Muscle of leg (tissue), 16 donors: ENCODE data around the gene ADTRP. TPM values are rescaled to one million over a fixed set of nuclear protein-coding genes. Genes with fewer than 3 reads are reported as not detected.

ENCODE experiments used
- DNase-seq: peaks from one replicate; pipeline ENCODE4 v3.0.0; 2013
- H3K27ac ChIP-seq: one replicate; pipeline ENCODE4 v1.5.1; 2013; ENCODE audit warnings: mild to moderate bottlenecking, low read length, control low read depth
- H3K27me3 ChIP-seq: one replicate; pipeline ENCODE4 v1.6.1; 2013; ENCODE audit warnings: low read length; ENCODE audit not compliant: control insufficient read depth, insufficient read depth
- H3K36me3 ChIP-seq: one replicate; pipeline ENCODE4 v1.6.1; 2013; ENCODE audit warnings: low read length; ENCODE audit not compliant: control insufficient read depth, insufficient read depth
- H3K4me1 ChIP-seq: one replicate; pipeline ENCODE4 v1.6.1; 2013; ENCODE audit warnings: low read length; ENCODE audit not compliant: control insufficient read depth, insufficient read depth
- H3K4me3 ChIP-seq: one replicate; pipeline ENCODE4 v1.5.1; 2013; ENCODE audit warnings: low read length, control low read depth
- H3K9me3 ChIP-seq: replicated peaks from 2 replicates; pipeline ENCODE4 v1.6.1; 2013; ENCODE audit warnings: low read depth, low read length; ENCODE audit not compliant: control insufficient read depth
- WGBS: methylation state at CpG from one replicate; pipeline ENCODE4 v1.1.5; 2013; ENCODE audit warnings: missing lambda C conversion rate; ENCODE audit not compliant: insufficient coverage; 5-methylcytosine and 5-hydroxymethylcytosine counted together
- long read RNA-seq, 11 donors: transcript quantifications; one replicate each; lab custom pipeline, GENCODE V29; 2026
- polyA plus RNA-seq, 8 donors: library from polyadenylated mRNA; unstranded; fragments of 120-200 nt; gene quantifications; one replicate each; pipeline versions ENCODE4 v1.2.1 to v1.2.3, GENCODE V29; 2013; ENCODE audit warnings: inconsistent platforms in 1 of 8, low replicate concordance in 1 of 8; ENCODE audit not compliant: insufficient read length in 8 of 8, insufficient read depth in 1 of 8
- total RNA-seq: library from RNA; stranded (reverse); fragments of 120-200 nt; gene quantifications from one replicate; pipeline ENCODE4 v1.2.4, GENCODE V29; 2013

The ADTRP gene, protein sequence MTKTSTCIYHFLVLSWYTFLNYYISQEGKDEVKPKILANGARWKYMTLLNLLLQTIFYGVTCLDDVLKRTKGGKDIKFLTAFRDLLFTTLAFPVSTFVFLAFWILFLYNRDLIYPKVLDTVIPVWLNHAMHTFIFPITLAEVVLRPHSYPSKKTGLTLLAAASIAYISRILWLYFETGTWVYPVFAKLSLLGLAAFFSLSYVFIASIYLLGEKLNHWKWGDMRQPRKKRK
- total RNA-seq (0.22 TPM), polyA plus RNA-seq (1 to 10 TPM in 3 of 8 donors, under 1 TPM in 5; 0.12 to 2.3 (median 0.75) TPM)
- long read RNA-seq, donor 1: 0 reads
- long read RNA-seq, donor 2: 0 reads
- long read RNA-seq, donor 3: 0 reads
- long read RNA-seq, donor 4: 0 reads
- long read RNA-seq, donor 5: 0 reads
- long read RNA-seq, donor 6: 0 reads
- long read RNA-seq, donor 7: 0 reads
- long read RNA-seq, donor 8: 0 reads
- long read RNA-seq, donor 9: 0 reads
- long read RNA-seq, donor 10: 0 reads
- long read RNA-seq, donor 11: 0 reads

DNA sequence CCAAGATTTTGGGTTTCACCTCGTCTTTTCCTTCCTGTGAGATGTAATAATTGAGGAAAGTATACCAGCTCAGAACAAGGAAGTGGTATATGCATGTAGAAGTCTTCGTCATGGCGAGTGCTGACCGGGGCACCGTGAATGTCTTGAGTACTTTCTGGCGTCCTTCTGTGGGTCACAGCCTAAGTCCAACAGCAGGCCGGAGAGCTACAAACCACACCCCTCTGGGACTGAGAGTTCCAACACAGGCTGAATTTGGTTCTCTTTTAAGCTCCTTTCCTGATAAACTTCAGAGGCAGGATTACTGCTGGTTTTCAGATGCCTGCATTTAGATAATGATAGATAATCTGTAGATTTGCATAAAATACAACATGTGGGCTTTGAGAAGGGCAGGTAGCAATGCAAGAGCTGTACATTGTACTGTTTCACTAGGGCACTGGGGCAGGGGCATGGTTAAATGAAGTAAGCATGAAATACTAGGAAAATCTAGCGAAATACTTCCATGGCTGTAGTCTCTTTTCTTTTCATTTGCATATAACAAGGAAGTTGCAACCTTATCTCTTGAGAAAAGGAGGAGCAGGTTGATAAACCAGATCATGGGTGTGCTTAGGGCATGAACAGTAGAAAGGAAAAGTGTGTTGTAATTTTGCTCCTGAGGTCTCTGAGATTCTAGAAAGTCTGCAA lies at the start of gene ADTRP:
ADTRP (minus strand) TSS at position 156 of the 681 bp plus-strand sequence; CDS start at position 112, 44 bp downstream.
- Histone ChIP-seq H3K36me3 (no peaks in the 10 kb centered on the region), H3K4me1 (no peaks in the 10 kb centered on the region), H3K9me3 (no peaks in the 10 kb centered on the region), H3K27ac (no peak within 1 kb of the TSS), H3K27me3 (no peaks in the 10 kb centered on the region), H3K4me3 (no peak within 1 kb of the TSS)
- DNase-seq: no peak
- WGBS: 67% methylated on average over 5 of the region's 8 CpGs

- WGBS: 90% methylated on average over 7 of the region's 8 CpGs
- Histone ChIP-seq H3K36me3 (no peaks in the 10 kb centered on the region), H3K9me3 (no peaks in the 10 kb centered on the region), H3K4me3 (no peak overlapping the region), H3K27ac (no peak overlapping the region), H3K27me3 (no peaks in the 10 kb centered on the region), H3K4me1 (peaks cover 17% of the 10 kb centered on the region)
- no peak for DNase-seq
These were observed 48.2 kb upstream of the ADTRP start for GRCh38 chr6:11826779-11827178.

DNA sequence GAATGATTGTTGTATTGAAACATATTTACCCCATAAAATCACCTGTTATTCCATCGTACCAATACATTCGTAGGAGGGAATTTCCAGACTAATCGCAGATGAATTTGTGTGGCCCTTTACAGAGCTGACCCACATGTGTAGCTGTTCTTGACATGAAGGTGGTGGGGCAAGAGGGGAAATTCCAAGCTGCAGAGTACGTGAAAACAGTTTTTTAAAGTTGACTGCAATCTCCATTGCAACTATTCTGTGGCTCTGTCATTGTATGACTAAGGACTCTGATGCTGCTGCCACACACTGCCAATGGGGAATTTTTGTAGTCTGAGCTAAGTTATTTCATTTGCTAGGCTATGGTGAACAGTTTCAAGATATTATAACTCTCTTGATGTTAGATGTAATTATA lies 46.4 kb upstream of the ADTRP start:
- Histone ChIP-seq H3K27ac (no peak overlapping the region), H3K36me3 (no peaks in the 10 kb centered on the region), H3K4me1 (peaks cover 2% of the 10 kb centered on the region), H3K9me3 (no peaks in the 10 kb centered on the region), H3K4me3 (no peak overlapping the region), H3K27me3 (no peaks in the 10 kb centered on the region)
- no peak for DNase-seq
- WGBS: 66% methylated on average over 3 of the region's 4 CpGs

DNA sequence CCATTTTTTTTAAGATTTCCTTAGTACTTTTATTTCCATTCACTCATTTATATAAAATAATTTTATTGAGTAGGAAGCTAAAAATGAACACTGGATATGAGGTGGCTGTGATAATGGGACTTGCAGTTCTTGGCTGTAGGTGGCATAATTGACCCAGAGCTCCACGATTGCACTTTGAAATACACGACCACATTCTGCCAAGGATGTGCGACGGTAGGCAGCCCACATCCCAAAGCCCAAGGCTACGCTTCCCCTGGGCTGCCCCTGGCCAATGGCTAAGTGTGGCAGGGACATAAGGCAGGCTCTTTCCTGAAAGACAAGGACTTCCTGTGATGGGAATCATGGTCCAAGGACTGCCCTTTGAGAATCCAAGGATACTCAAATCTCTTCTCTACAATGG lies 43.7 kb upstream of the ADTRP start:
- H3K27me3 ChIP-seq: no peaks in the 10 kb centered on the region
- 50% methylated on average over 2 of the region's 5 CpGs for WGBS
- H3K27ac ChIP-seq: no peak overlapping the region
- no peaks in the 10 kb centered on the region for H3K9me3 ChIP-seq
- H3K4me1 ChIP-seq: no peaks in the 10 kb centered on the region
- no peak for DNase-seq
- no peak overlapping the region for H3K4me3 ChIP-seq
- H3K36me3 ChIP-seq: no peaks in the 10 kb centered on the region

GRCh38 chr6:11821781-11822180 lies 43.2 kb upstream of the ADTRP start:
- Histone ChIP-seq H3K9me3 (no peaks in the 10 kb centered on the region), H3K36me3 (no peaks in the 10 kb centered on the region)
- WGBS: 79% methylated on average over 2 of the region's 3 CpGs

DNA sequence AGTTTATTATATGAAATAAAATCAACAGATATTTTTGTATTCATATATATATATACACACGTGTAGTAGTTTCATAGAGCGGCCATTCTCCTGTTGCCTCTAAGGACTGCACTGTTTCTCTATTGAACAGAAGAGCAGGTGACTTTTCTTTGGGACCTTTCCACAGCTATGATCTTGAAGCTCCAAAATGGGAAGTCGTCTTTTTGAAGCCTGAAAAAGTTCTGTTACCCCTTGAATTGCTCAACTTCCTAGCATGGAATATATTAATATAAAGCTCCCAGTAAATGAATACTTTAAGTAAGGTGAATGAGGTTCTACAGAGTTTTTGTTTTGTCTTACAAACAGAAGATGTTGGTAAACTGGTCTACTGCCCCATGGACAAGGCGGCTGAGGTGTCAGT lies 42.2 kb upstream of the ADTRP start:
- no peak overlapping the region for H3K4me3 ChIP-seq
- 90% methylated on average over 2 of the region's 4 CpGs for WGBS
- no peak overlapping the region for H3K27ac ChIP-seq
- no peak for DNase-seq
- H3K4me1 ChIP-seq: no peaks in the 10 kb centered on the region
- H3K36me3 ChIP-seq: no peaks in the 10 kb centered on the region
- H3K27me3 ChIP-seq: no peaks in the 10 kb centered on the region
- H3K9me3 ChIP-seq: no peaks in the 10 kb centered on the region

More at GRCh38 chr6:11821781-11822180, 43.2 kb upstream of the ADTRP start:
- Histone ChIP-seq H3K4me3 (no peak overlapping the region), H3K4me1 (no peaks in the 10 kb centered on the region), H3K27me3 (no peaks in the 10 kb centered on the region), H3K27ac (no peak overlapping the region)
- DNase-seq: no peak

DNA sequence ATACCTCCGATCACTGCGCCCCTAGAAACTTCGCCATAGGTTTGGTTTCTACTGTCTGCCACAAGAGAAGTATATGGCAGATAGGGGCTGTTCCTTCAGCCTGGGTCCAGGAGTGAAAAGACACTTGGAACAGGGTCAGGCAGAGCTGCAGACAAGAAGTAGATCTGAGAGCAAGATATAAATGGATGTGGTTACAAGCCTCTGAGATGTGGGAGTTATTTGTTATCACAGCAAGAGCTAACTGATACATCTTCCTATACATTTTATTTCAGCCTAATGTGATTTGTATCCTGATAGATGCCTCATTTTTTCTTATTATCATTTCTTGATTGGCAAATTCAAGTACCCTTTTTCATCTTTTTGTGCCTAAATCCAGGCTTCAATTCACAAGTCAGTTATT lies 40.9 kb upstream of the ADTRP start:
- no peaks in the 10 kb centered on the region for H3K4me1 ChIP-seq
- no peaks in the 10 kb centered on the region for H3K27me3 ChIP-seq
- no peaks in the 10 kb centered on the region for H3K9me3 ChIP-seq
- no peak overlapping the region for H3K27ac ChIP-seq
- WGBS: 100% methylated on average over 3 of the region's 3 CpGs
- H3K36me3 ChIP-seq: no peaks in the 10 kb centered on the region
- no peak overlapping the region for H3K4me3 ChIP-seq
- DNase-seq: no peak

DNA sequence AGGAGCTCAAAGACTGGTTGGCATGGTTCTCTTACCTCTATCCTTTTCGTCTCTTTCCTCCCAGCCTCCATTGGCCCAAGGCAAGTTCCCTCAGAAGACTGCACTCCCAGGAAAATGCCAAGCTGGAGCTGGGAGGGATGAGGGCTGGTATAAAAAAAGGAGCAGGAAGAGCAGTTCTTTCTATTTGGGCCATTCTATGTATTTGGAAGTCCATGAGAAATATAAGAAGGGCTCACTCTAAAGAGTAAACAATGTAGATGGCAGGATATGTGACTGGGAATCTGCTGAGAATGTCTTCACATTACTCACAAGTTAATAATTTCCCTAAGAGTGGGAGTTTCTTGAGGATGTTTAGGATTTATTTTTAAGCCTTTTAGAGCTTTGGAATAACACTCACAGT lies 36.6 kb upstream of the ADTRP start:
- DNase-seq: no peak
- H3K4me3 ChIP-seq: no peak overlapping the region
- H3K9me3 ChIP-seq: no peaks in the 10 kb centered on the region
- peaks cover 13% of the 10 kb centered on the region for H3K4me1 ChIP-seq
- no peaks in the 10 kb centered on the region for H3K27me3 ChIP-seq
- no CpG with 5 or more reads among the region's 1 CpG for WGBS
- H3K36me3 ChIP-seq: no peaks in the 10 kb centered on the region
- no peak overlapping the region for H3K27ac ChIP-seq

DNA sequence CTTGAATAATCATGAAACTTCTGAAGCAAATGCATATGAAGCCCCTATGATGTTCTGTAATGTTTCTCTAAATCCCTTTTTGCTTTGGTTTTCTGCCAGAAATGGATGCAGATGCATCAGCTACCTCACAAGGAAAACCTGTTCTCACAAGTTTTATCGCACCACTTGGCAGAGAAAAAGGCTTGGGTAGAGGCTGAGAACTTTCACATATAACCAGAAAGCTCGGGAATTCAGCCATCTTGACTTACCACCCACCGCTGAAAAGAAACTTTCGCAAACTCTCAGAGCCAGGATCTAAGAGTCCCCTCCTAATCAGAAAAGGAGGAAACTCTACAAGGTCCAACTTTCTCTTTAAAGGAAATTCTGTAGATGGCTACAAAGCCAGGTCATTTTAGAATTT lies 36.2 kb upstream of the ADTRP start:
- no peaks in the 10 kb centered on the region for H3K9me3 ChIP-seq

GRCh38 chr6:11814106-11814505 lies 35.5 kb upstream of the ADTRP start:
- Histone ChIP-seq H3K4me3 (no peak overlapping the region), H3K9me3 (no peaks in the 10 kb centered on the region), H3K36me3 (no peaks in the 10 kb centered on the region), H3K27ac (no peak overlapping the region), H3K27me3 (no peaks in the 10 kb centered on the region), H3K4me1 (peaks cover 19% of the 10 kb centered on the region)
- no peak for DNase-seq
- WGBS: 100% methylated on average over 1 of the region's 2 CpGs

More for the DNA sequence above, 36.2 kb upstream of the ADTRP start:
- no peaks in the 10 kb centered on the region for H3K36me3 ChIP-seq
- no peaks in the 10 kb centered on the region for H3K27me3 ChIP-seq
- WGBS: 100% methylated on average over 1 of the region's 4 CpGs
- peaks cover 17% of the 10 kb centered on the region for H3K4me1 ChIP-seq
- DNase-seq: no peak
- H3K27ac ChIP-seq: no peak overlapping the region
- no peak overlapping the region for H3K4me3 ChIP-seq
